HepG2 (cell line): ENCODE measurements around the gene ENGASE. TPM values are rescaled to one million over a fixed set of nuclear protein-coding genes. Genes with fewer than 3 reads are reported as not detected.

Source experiments
- ATAC-seq: fragments of 200-7000 bp; cut with Tn5 transposase; 3 replicates; pipeline ENCODE4 v1.9.1; 2020; ENCODE audit warnings: mild to moderate bottlenecking, moderate library complexity
- BruUV-seq: library from RNA; stranded (reverse); fragments of 400-500 nt; replicated peaks from 2 replicates; lab custom pipeline; 2021; lab: Mats Ljungman, UMichigan
- CTCF ChIA-PET: fragments of 300-600 bp; formaldehyde crosslinking; extraction: SDS; loops from one replicate; lab custom pipeline; 2021; ENCODE audit warnings: low total read pairs, inconsistent platforms, low intra/inter-chr PET ratio; lab: Yijun Ruan, JAX
- POLR2A ChIA-PET: fragments of 350-600 bp; sonication (Branson Sonifier 250); formaldehyde crosslinking; loops from one replicate; lab custom pipeline; 2020; ENCODE audit warnings: antibody characterized with exemption, inconsistent platforms; lab: Yijun Ruan, JAX
- DNase-seq: peaks from one replicate; pipeline ENCODE4 v3.0.0-alpha.2; 2015; ENCODE audit warnings: low spot score
- FAIRE-seq: peaks from 3 replicates; lab custom pipeline; 2011; peaks lifted over from hg19 to GRCh38; lab: Jason Lieb, UNC
- H2AFZ ChIP-seq: one replicate; pipeline ENCODE4 v1.6.1; 2011; ENCODE audit warnings: low read length, inconsistent platforms
- H3K27ac ChIP-seq: fragments of 300-600 bp; 3 replicates; pipeline ENCODE4 v1.8.0; 2011; ENCODE audit warnings: mixed run types, mild to moderate bottlenecking, mixed read lengths, low read length, inconsistent platforms; ENCODE audit not compliant: insufficient read depth; ENCODE audit errors: extremely low read length
- H3K27me3 ChIP-seq, 2 experiments: fragments of 200-600 bp in 1 of 2; 2 replicates in 1 of 2; 3 replicates in 1 of 2; pipeline versions ENCODE4 v1.6.0 to v1.8.0; 2011; ENCODE audit warnings: low read length in 2 of 2, mild to moderate bottlenecking in 2 of 2, moderate library complexity in 2 of 2, inconsistent platforms in 1 of 2; ENCODE audit not compliant: insufficient read depth in 2 of 2, control insufficient read depth in 1 of 2
- H3K36me3 ChIP-seq, 2 experiments: fragments of 200-600 bp in 1 of 2; replicated peaks in 1 of 2; 2 replicates in 1 of 2; 3 replicates in 1 of 2; pipeline versions ENCODE4 v1.5.1 to v1.8.0; 2011; ENCODE audit warnings: low read length in 2 of 2, inconsistent platforms in 1 of 2; ENCODE audit not compliant: insufficient read depth in 2 of 2, control insufficient read depth in 1 of 2
- H3K4me1 ChIP-seq: 2 replicates; pipeline ENCODE4 v1.5.1; 2012; ENCODE audit warnings: low read length, inconsistent platforms; ENCODE audit not compliant: insufficient read depth
- H3K4me2 ChIP-seq: 2 replicates; pipeline ENCODE4 v1.6.0; 2011; ENCODE audit warnings: low read depth, low read length, inconsistent platforms
- H3K4me3 ChIP-seq, 3 experiments: fragments of 200-600 bp in 1 of 3; sonication (generic), shearing (Covaris generic) in 1 of 3; replicated peaks in 1 of 3; 2 replicates each; pipeline ENCODE4 v1.5.1; 2011 to 2016; ENCODE audit warnings: low read length in 3 of 3, inconsistent platforms in 2 of 3, low read depth in 2 of 3, mild to moderate bottlenecking in 2 of 3, control low read depth in 1 of 3, mixed read lengths in 1 of 3; ENCODE audit not compliant: insufficient read depth in 1 of 3
- H3K79me2 ChIP-seq: one replicate; pipeline ENCODE4 v1.6.1; 2011; ENCODE audit warnings: low read length, inconsistent platforms; ENCODE audit not compliant: insufficient read depth
- H3K9ac ChIP-seq: 2 replicates; pipeline ENCODE4 v1.6.0; 2011; ENCODE audit warnings: mild to moderate bottlenecking, low read depth, low read length, inconsistent platforms; ENCODE audit not compliant: insufficient read depth
- H3K9me3 ChIP-seq: 2 replicates; pipeline ENCODE4 v1.5.1; 2012; ENCODE audit warnings: mild to moderate bottlenecking, low read length
- H4K20me1 ChIP-seq: 2 replicates; pipeline ENCODE4 v1.6.0; 2011; ENCODE audit warnings: inconsistent platforms, mild to moderate bottlenecking, low read length, moderate library complexity; ENCODE audit not compliant: insufficient read depth
- ATAD3A ChIP-seq: sonication (generic); formaldehyde crosslinking; IDR thresholded peaks from 2 replicates; pipeline ENCODE4 v1.4.0; 2020; ENCODE audit warnings: missing genetic modification reagents
- CERS6 ChIP-seq: sonication (generic); formaldehyde crosslinking; IDR thresholded peaks from 2 replicates; pipeline ENCODE4 v1.5.0; 2020; ENCODE audit warnings: missing genetic modification reagents
- GLI4 ChIP-seq: sonication (generic); formaldehyde crosslinking; IDR thresholded peaks from 2 replicates; pipeline ENCODE4 v1.5.1; 2020; ENCODE audit warnings: missing genetic modification reagents, mild to moderate bottlenecking, moderate library complexity, borderline replicate concordance
- HES4 ChIP-seq: sonication (generic); formaldehyde crosslinking; IDR thresholded peaks from 2 replicates; pipeline ENCODE4 v1.9.0; 2021; ENCODE audit warnings: mild to moderate bottlenecking, missing genetic modification reagents, borderline replicate concordance
- HNF1B ChIP-seq: sonication (generic); formaldehyde crosslinking; IDR thresholded peaks from 2 replicates; pipeline ENCODE4 v1.5.1; 2020; ENCODE audit warnings: mild to moderate bottlenecking, moderate library complexity, missing genetic modification reagents
- KDM5A ChIP-seq: fragments of 200-600 bp; sonication (generic); IDR thresholded peaks from 2 replicates; pipeline ENCODE4 v1.7.0; 2018; ENCODE audit warnings: antibody characterized with exemption, mild to moderate bottlenecking, low read length, borderline replicate concordance
- KLF16 ChIP-seq, 2 experiments: sonication (generic) in 1 of 2; formaldehyde crosslinking in 1 of 2; IDR thresholded peaks; 2 replicates each; pipeline versions ENCODE4 v1.6.1 to v1.8.0; 2016 to 2023; ENCODE audit warnings: missing genetic modification reagents in 2 of 2, missing compliant biosample characterization in 1 of 2
- RARG ChIP-seq: sonication (generic); formaldehyde crosslinking; IDR thresholded peaks from 2 replicates; pipeline ENCODE4 v1.4.0; 2020; ENCODE audit warnings: low read depth, mild to moderate bottlenecking, missing genetic modification reagents
- REPIN1 ChIP-seq: sonication (generic); formaldehyde crosslinking; IDR thresholded peaks from 2 replicates; pipeline ENCODE4 v1.8.0; 2022; ENCODE audit warnings: missing genetic modification reagents, low read depth, mild to moderate bottlenecking, borderline replicate concordance
- RFXAP ChIP-seq: sonication (generic); formaldehyde crosslinking; IDR thresholded peaks from 2 replicates; pipeline ENCODE4 v1.4.0; 2020; ENCODE audit warnings: missing genetic modification reagents, borderline replicate concordance
- TCF12 ChIP-seq, 2 experiments: fragments of 450-650 bp in 1 of 2; sonication (generic) in 1 of 2; formaldehyde crosslinking in 1 of 2; IDR thresholded peaks; 2 replicates each; pipeline versions ENCODE4 v1.6.1 to v1.8.0; 2017 to 2022; ENCODE audit warnings: antibody characterized with exemption in 1 of 2, mild to moderate bottlenecking in 1 of 2, missing genetic modification reagents in 1 of 2, moderate library complexity in 1 of 2
- ZFP82 ChIP-seq: sonication (generic); formaldehyde crosslinking; IDR thresholded peaks from 2 replicates; pipeline ENCODE4 v1.5.1; 2020; ENCODE audit warnings: mild to moderate bottlenecking, missing genetic modification reagents, borderline replicate concordance
- ZNF207 ChIP-seq: fragments of 450-650 bp; IDR thresholded peaks from 2 replicates; pipeline ENCODE4 v1.6.1; 2016; ENCODE audit warnings: antibody characterized with exemption, borderline replicate concordance
- ZNF512B ChIP-seq: sonication (generic); formaldehyde crosslinking; IDR thresholded peaks from 2 replicates; pipeline ENCODE4 v1.5.1; 2020; ENCODE audit warnings: missing genetic modification reagents, mild to moderate bottlenecking, borderline replicate concordance
- ZSCAN9 ChIP-seq: IDR thresholded peaks from 2 replicates; pipeline ENCODE4 v1.6.1; 2016; ENCODE audit warnings: borderline replicate concordance
- WGBS: methylation state at CpG from one replicate; pipeline ENCODE4 v1.1.6; 2017; ENCODE audit warnings: low lambda C conversion rate; 5-methylcytosine and 5-hydroxymethylcytosine counted together
- in situ Hi-C: cut with HindIII; loops from 2 replicates; pipeline ENCODE4 v1.10.0; 2017; ENCODE audit warnings: low pct_unique_long_range_greater_than_20kb; ENCODE audit not compliant: extremely low pct_ligation_motif_present
- intact Hi-C: fragments of 100-400 bp; cut with micrococcal nuclease; formaldehyde crosslinking; loops from one replicate; pipeline ENCODE4 v1.10.0; 2022; ENCODE audit not compliant: unreplicated experiment
- polyA plus RNA-seq, 8 experiments: library from polyadenylated mRNA; depleted of rRNA in 3 of 8; stranded (reverse) in 7 of 8; unstranded in 1 of 8; fragments of >200 nt; fragmentation: Illumina TruSeq in 4 of 8; extraction: Trizol in 4 of 8; gene quantifications; 2 replicates each; pipeline versions ENCODE4 v1.2.1 to v1.2.3, GENCODE V29; 2011 to 2016; ENCODE audit warnings: low read depth in 4 of 8, missing spikeins in 1 of 8, mixed read lengths in 1 of 8; ENCODE audit not compliant: insufficient read depth in 1 of 8
- total RNA-seq, 5 experiments: library from RNA; depleted of rRNA; stranded (reverse); fragments of >200 nt; fragmentation: Illumina TruSeq; extraction: Trizol; gene quantifications; 2 replicates each; pipeline ENCODE4 v1.2.3, GENCODE V29; 2016; ENCODE audit warnings: low read depth in 1 of 5

The ENGASE gene
- total and polyA plus RNA-seq, 2 of the 13 experiments (the other 11 are each of a cell fraction or from before 2014, with no cell fraction given): 10.6 to 18.1 TPM

- Histone ChIP-seq H3K4me3 (no peak overlapping the region), H3K27ac (no peak overlapping the region), H4K20me1 (no peaks in the 10 kb centered on the region; the same call in 1 of the 2 replicates), H3K4me2 (no peak overlapping the region), H2AFZ (no peak overlapping the region), H3K9ac (no peak overlapping the region), H3K9me3 (no peaks in the 10 kb centered on the region), H3K79me2 (no peaks in the 10 kb centered on the region), H3K4me1 (no peaks in the 10 kb centered on the region), H3K36me3 (no peaks in the 10 kb centered on the region), H3K27me3 (peaks cover 52 to 99% of the 10 kb centered on the region in 2 experiments)
- 3% methylated on average over 5 of the region's 11 CpGs for WGBS
- ATAC-seq (no peak), FAIRE-seq (no peak), DNase-seq (no peak)
- BruUV-seq: no TSS peak
- CTCF ChIA-PET: no interaction called here
- intact Hi-C loops (no loop called here), in situ Hi-C loops (no loop called here)
- POLR2A ChIA-PET: no interaction called here
- no peak for TF ChIP-seq RARG (CRISPR knock-in tag)
- TF ChIP-seq KDM5A: no peak
- no peak for TF ChIP-seq ZNF512B (CRISPR knock-in tag)
- no peak for TF ChIP-seq HNF1B
- no peak for TF ChIP-seq GLI4 (CRISPR knock-in tag)
- no peak for TF ChIP-seq ZFP82
- no peak for TF ChIP-seq RFXAP (CRISPR knock-in tag)
- no peak for TF ChIP-seq ZNF207
- TF ChIP-seq ZSCAN9 (CRISPR knock-in tag): no peak
- no peak for TF ChIP-seq TCF12 (IDR thresholded peaks at IDR 0.05)
- no peak for TF ChIP-seq TCF12 (CRISPR knock-in tag; IDR thresholded peaks at IDR 0.05)
- TF ChIP-seq HES4 (CRISPR knock-in tag): no peak
- no peak for TF ChIP-seq CERS6 (CRISPR knock-in tag)
- TF ChIP-seq REPIN1 (CRISPR knock-in tag): no peak
- TF ChIP-seq KLF16 (CRISPR knock-in tag; IDR thresholded peaks at IDR 0.05): no peak
- no peak for TF ChIP-seq ATAD3A (CRISPR knock-in tag)
These were observed 37.8 kb downstream of the ENGASE start for GRCh38 chr17:79112471-79112870.
